Caco-2 (cell line): Measurements from ENCODE around the gene EID1. TPM values are rescaled to one million over a fixed set of nuclear protein-coding genes. Genes with fewer than 3 reads are reported as not detected.

ENCODE experiments used
- BruUV-seq: library from RNA; stranded (reverse); fragments of 400-500 nt; replicated peaks from 2 replicates; lab custom pipeline; 2021; lab: Mats Ljungman, UMichigan
- CTCF ChIA-PET: fragments of 300-600 bp; sonication (Branson Sonifier 250); formaldehyde crosslinking; loops from one replicate; lab custom pipeline; 2022; ENCODE audit warnings: antibody characterized with exemption; lab: Charles Lee
- POLR2A ChIA-PET: fragments of 300-600 bp; sonication (Branson Sonifier 250); formaldehyde crosslinking; loops from one replicate; lab custom pipeline; 2022; ENCODE audit warnings: antibody characterized with exemption; lab: Charles Lee
- DNase-seq, 2 experiments: peaks; one replicate each; pipeline versions ENCODE4 v3.0.0 to v3.0.0-alpha.2; 2020 to 2022
- H3K27me3 ChIP-seq: replicated peaks from 2 replicates; pipeline ENCODE4 v1.6.0; 2011; ENCODE audit warnings: low read length; ENCODE audit not compliant: control insufficient read depth, insufficient read depth
- H3K36me3 ChIP-seq: 2 replicates; pipeline ENCODE4 v1.5.1; 2011; ENCODE audit warnings: low read length; ENCODE audit not compliant: control insufficient read depth, insufficient read depth
- H3K4me1 ChIP-seq: fragments of 250-450 bp; sonication (Bioruptor Pico); 2 replicates; pipeline ENCODE4 v1.5.1; 2020; ENCODE audit warnings: mild to moderate bottlenecking
- H3K4me3 ChIP-seq: 2 replicates; pipeline ENCODE4 v1.5.1; 2011; ENCODE audit warnings: low read depth, mild to moderate bottlenecking, control low read depth, low read length
- H3K9me3 ChIP-seq: fragments of 250-450 bp; sonication (Bioruptor Pico); 2 replicates; pipeline ENCODE4 v1.5.1; 2020; ENCODE audit warnings: mild to moderate bottlenecking, moderate library complexity
- H3K27ac Mint-ChIP-seq: one replicate; pipeline ENCODE4 v1.8.0; 2022; ENCODE audit warnings: mixed read lengths; ENCODE audit not compliant: unreplicated experiment
- H3K27me3 Mint-ChIP-seq: one replicate; pipeline ENCODE4 v1.8.0; 2022; ENCODE audit warnings: mixed read lengths; ENCODE audit not compliant: insufficient read depth, unreplicated experiment
- H3K36me3 Mint-ChIP-seq: one replicate; pipeline ENCODE4 v1.8.0; 2022; ENCODE audit warnings: mild to moderate bottlenecking, mixed read lengths; ENCODE audit not compliant: insufficient read depth, unreplicated experiment
- H3K4me1 Mint-ChIP-seq: one replicate; pipeline ENCODE4 v1.8.0; 2022; ENCODE audit warnings: low read depth, mixed read lengths; ENCODE audit not compliant: unreplicated experiment
- H3K4me3 Mint-ChIP-seq: one replicate; pipeline ENCODE4 v1.8.0; 2022; ENCODE audit warnings: mild to moderate bottlenecking, moderate library complexity, mixed read lengths; ENCODE audit not compliant: unreplicated experiment
- H3K9me3 Mint-ChIP-seq: one replicate; pipeline ENCODE4 v1.8.0; 2022; ENCODE audit warnings: mixed read lengths; ENCODE audit not compliant: unreplicated experiment
- intact Hi-C: fragments of 100-400 bp; cut with micrococcal nuclease; formaldehyde crosslinking; loops from one replicate; pipeline ENCODE4 v1.10.0; 2022; ENCODE audit not compliant: unreplicated experiment
- total RNA-seq: library from RNA; stranded (reverse); gene quantifications from 2 replicates; pipeline ENCODE4 v1.2.3, GENCODE V29; 2022
- TF ChIP-seq, protein P1 (sequence below), 2 experiments: fragments of 200-600 bp in 1 of 2; IDR thresholded peaks; 1 replicate in 1 of 2; 2 replicates in 1 of 2; pipeline versions ENCODE4 v1.5.1 to v1.8.0; 2011 to 2022; ENCODE audit warnings: antibody characterized with exemption in 1 of 2, control low read depth in 1 of 2, inconsistent platforms in 1 of 2, low read depth in 1 of 2, low read length in 1 of 2, mild to moderate bottlenecking in 1 of 2, moderate library complexity in 1 of 2; ENCODE audit not compliant: insufficient read depth in 1 of 2, severe bottlenecking in 1 of 2, unreplicated experiment in 1 of 2

Gene EID1
- total RNA-seq, 1 experiment from 2014 or later, result 63.6 TPM

GRCh38 chr15:48832648-48833047 lies 45.3 kb upstream of the EID1 start:
- H3K27me3 Mint-ChIP-seq, result peaks cover 8% of the 10 kb centered on the region
- H3K27ac Mint-ChIP-seq, result no peak overlapping the region
- Histone ChIP-seq H3K9me3 (peaks cover 7% of the 10 kb centered on the region; the same call in 1 of the 2 replicates), H3K4me3 (no peak overlapping the region), H3K4me1 (no peaks in the 10 kb centered on the region), H3K27me3 (no peaks in the 10 kb centered on the region), H3K36me3 (no peaks in the 10 kb centered on the region)
- peaks cover 19% of the 10 kb centered on the region for H3K9me3 Mint-ChIP-seq
- intact Hi-C loops, result no loop called here
- TF ChIP-seq, protein P1, sequence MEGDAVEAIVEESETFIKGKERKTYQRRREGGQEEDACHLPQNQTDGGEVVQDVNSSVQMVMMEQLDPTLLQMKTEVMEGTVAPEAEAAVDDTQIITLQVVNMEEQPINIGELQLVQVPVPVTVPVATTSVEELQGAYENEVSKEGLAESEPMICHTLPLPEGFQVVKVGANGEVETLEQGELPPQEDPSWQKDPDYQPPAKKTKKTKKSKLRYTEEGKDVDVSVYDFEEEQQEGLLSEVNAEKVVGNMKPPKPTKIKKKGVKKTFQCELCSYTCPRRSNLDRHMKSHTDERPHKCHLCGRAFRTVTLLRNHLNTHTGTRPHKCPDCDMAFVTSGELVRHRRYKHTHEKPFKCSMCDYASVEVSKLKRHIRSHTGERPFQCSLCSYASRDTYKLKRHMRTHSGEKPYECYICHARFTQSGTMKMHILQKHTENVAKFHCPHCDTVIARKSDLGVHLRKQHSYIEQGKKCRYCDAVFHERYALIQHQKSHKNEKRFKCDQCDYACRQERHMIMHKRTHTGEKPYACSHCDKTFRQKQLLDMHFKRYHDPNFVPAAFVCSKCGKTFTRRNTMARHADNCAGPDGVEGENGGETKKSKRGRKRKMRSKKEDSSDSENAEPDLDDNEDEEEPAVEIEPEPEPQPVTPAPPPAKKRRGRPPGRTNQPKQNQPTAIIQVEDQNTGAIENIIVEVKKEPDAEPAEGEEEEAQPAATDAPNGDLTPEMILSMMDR (IDR thresholded peaks at IDR 0.05; ENCODE audit: insufficient read depth in 1 of 2, low read depth in 1 of 2, low read length in 1 of 2, severe bottlenecking in 1 of 2, unreplicated experiment in 1 of 2), result no peak
- CTCF ChIA-PET, result no interaction called here
- no peak for DNase-seq
- H3K4me3 Mint-ChIP-seq, result no peak overlapping the region
- BruUV-seq, result no TSS peak
- H3K4me1 Mint-ChIP-seq, result no peaks in the 10 kb centered on the region
- H3K36me3 Mint-ChIP-seq, result no peaks in the 10 kb centered on the region
- POLR2A ChIA-PET, result no interaction called here

- H3K9me3 Mint-ChIP-seq, result peaks cover 19% of the 10 kb centered on the region
- no peak for DNase-seq
- H3K4me1 Mint-ChIP-seq, result no peaks in the 10 kb centered on the region
- no peaks in the 10 kb centered on the region for H3K36me3 ChIP-seq
- H3K36me3 Mint-ChIP-seq, result no peaks in the 10 kb centered on the region
- ChIA-PET CTCF (no interaction called here), POLR2A (no interaction called here)
- H3K4me1 ChIP-seq, result no peaks in the 10 kb centered on the region
- H3K27me3 ChIP-seq, result no peaks in the 10 kb centered on the region
- H3K9me3 ChIP-seq, result peaks cover 7% of the 10 kb centered on the region; the same call in 1 of the 2 replicates
- no peak overlapping the region for H3K4me3 Mint-ChIP-seq
- H3K27ac Mint-ChIP-seq, result no peak overlapping the region
- intact Hi-C loops, result no loop called here
- TF ChIP-seq, protein P1 (IDR thresholded peaks at IDR 0.05; ENCODE audit: insufficient read depth in 1 of 2, low read depth in 1 of 2, low read length in 1 of 2, severe bottlenecking in 1 of 2, unreplicated experiment in 1 of 2), result no peak
- no peak overlapping the region for H3K4me3 ChIP-seq
- peaks cover 11% of the 10 kb centered on the region for H3K27me3 Mint-ChIP-seq
- no TSS peak for BruUV-seq
These were observed 44.3 kb upstream of the EID1 start for GRCh38 chr15:48833526-48834239.

- CTCF ChIA-PET, result no interaction called here
- TF ChIP-seq, protein P1 (IDR thresholded peaks at IDR 0.05; ENCODE audit: insufficient read depth in 1 of 2, low read depth in 1 of 2, low read length in 1 of 2, severe bottlenecking in 1 of 2, unreplicated experiment in 1 of 2), result no peak
These were observed 43.2 kb upstream of the EID1 start for GRCh38 chr15:48834756-48835155.

More at GRCh38 chr15:48834756-48835155, 43.2 kb upstream of the EID1 start:
- BruUV-seq, result no TSS peak
- Histone ChIP-seq H3K36me3 (no peaks in the 10 kb centered on the region), H3K9me3 (peaks cover 7% of the 10 kb centered on the region; the same call in 1 of the 2 replicates), H3K4me1 (no peaks in the 10 kb centered on the region), H3K27me3 (no peaks in the 10 kb centered on the region), H3K4me3 (no peak overlapping the region)
- no peak overlapping the region for H3K27ac Mint-ChIP-seq
- POLR2A ChIA-PET, result no interaction called here
- intact Hi-C loops, result no loop called here
- peaks cover 11% of the 10 kb centered on the region for H3K27me3 Mint-ChIP-seq
- H3K36me3 Mint-ChIP-seq, result no peaks in the 10 kb centered on the region
- DNase-seq, result no peak
- no peak overlapping the region for H3K4me3 Mint-ChIP-seq
- no peaks in the 10 kb centered on the region for H3K4me1 Mint-ChIP-seq
- H3K9me3 Mint-ChIP-seq, result peaks cover 19% of the 10 kb centered on the region
